CD4-positive, alpha-beta T cell treated with Interleukin-6 at 100 ng/mL for 8 hours (primary cell): Measurements from ENCODE around the gene NEK6.

Source experiments
- DNase-seq: peaks from one replicate; pipeline ENCODE4 v3.0.0-alpha.2; 2020; ENCODE audit warnings: mixed read lengths, low spot score

The NEK6 gene

DNA sequence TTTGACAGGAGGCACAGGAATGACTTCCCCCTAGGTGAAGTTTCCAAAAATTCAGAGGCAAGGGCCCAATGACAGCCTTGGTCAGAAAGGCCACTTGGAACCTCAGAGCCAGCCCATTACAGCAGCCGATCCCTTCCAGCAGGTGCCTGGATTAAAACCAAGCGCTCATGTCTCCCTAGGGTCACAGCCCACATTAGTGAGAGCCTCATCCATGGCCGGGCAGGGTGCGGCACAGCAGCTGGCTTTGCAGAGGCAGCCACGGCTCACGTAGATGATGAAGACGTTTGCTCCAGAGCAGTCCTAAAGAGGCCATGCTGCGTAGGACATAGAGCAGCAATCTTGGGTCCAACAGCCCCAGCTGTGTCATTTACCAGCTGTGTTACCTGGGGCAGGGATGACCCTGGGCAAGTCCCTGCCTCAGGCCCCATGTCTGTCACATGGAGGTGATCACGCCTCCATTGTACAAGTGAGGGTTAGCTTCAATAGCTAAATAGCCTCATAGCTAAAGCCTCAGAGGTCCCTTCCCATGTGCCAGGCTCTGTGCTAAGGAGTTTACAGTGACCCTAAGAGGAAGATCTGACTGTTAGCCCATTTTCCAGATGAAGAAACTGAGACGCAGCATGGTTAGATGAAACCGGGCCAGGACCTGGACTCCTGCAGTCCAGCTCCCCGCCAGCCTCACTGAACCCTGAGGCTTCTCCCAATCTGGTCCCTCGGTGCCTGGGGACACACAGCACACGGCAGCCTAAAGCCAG is 39.2 kb downstream of the NEK6 start:
- DNase-seq, result no peak

DNA sequence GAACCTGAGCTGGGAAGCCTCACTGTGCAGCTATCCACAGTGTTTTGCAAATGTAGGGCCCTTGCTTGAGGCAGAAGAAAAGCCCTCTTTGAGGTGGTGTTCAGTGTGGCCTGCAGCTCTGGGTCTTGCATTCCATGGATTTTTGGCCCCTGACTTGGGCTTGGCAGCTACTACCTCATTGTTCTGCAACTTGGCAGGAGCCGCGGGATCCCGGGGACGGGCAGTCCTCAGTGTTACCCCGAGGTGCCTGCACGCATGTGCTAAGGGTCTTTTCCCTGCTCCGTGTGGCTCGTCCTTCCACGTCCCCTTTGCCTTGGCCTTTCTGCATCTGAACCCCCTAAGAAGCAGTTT is 39.8 kb downstream of the NEK6 start:
- DNase-seq, result no peak

DNA sequence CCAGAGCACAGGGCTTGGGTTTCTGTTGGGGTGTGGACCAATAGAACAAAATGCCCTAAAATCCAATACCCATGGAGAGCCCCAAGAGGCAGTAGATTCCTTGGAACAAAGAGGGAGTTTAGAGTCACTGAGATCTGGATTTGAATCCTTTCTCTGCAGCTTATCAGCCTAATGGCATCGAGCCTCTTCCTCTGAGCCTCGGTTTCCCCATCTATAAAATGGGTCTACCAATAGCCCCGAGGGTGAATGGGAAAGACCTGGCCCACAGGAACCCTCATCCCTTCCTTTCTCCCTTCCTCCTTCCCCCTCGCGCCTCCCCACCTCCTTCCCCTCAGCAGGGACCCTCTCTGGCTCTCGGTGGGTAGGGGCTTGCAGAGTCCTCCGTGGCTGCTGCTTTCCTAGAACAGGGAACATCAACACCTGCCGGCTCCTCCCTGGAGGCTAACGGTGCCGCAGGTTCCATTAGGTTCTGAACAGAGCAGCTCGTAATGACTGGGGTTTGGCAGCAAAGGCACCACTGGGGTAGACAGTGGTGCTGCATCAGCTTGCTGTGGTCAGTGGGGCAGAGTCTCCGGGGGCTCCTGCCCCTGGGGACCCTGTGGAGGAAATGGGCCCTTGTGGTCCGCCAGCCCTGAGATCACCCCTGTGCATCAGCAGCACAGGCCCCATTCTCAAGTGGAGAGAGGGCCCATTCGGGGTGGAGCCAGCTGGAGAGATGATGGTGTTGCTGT is 40.3 kb downstream of the NEK6 start:
- DNase-seq, result no peak

DNA sequence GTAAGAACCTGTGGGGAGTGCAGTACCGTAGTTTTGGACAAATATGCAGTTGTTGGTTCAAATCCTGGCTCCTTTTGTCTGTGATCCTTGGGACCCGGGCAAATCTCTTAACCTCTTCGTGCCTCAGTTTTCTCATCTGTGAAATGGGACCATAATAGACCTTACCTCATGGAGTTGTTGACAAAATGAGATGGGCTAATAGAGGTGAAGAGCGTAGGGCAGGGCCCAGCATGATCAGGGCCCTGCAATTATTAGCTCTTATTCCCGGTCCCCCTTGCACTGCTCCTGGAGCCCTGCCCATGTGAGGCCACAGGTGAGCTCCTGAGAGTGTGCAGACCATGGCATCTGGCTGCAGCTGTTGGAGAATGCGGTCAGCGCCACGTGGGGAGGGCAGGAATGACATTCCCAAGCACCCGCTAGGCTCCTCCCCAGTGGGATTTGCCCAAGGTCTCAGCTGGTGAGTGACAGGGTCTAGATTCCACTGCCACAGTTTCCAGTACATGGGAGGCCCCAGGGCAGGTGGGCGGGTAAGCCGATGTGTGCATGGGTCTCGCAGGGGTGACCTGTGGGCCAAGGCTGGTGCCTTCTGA is 41.0 kb downstream of the NEK6 start:
- no peak for DNase-seq

DNA sequence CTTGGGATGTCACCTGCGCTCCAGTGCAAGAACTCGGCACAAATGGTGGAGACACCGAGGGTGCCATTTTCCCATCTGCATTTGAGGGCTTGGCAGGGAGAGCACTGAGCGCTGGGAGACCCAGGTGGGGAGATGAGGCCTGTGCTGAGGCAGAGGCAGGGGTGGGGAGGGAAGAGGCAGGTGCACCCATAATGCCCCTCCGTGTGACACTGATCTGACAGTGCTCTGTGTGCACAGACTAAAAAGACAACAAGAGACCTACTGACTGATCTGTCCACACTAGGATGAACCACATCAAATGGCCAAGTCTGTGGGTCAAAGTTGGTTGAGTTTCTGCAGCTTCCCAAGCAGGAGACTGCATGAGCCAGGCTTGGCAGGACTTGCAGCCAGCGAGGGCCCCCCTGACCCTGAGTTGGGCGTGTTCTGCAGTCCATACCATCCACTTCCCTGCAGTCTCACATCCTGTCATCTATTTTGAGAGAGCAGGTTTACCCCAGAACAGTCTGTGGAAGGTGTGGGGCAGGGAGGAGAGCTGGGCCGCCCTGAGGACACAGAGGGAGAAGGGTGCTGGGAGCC is 41.9 kb downstream of the NEK6 start:
- no peak for DNase-seq

DNA sequence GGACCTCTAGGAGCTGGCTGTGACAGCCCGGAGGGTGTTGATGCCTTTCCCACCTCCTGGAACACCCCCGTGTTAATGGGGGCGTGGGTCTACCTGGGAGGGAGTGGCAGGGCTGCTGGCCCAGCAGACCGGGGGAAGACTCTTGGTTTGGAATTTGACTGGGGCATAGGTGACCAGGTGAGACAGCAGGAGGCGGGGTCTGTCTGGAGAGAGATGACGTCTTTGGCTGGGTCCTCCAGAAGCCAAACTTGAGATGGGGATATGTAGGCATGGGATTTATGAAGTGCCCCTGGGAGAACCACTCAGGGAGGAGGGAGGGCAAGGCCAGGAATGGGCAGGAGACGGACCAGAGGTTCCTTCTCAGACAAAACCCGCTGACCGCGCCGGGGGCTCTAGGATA is 42.6 kb downstream of the NEK6 start:
- no peak for DNase-seq

DNA sequence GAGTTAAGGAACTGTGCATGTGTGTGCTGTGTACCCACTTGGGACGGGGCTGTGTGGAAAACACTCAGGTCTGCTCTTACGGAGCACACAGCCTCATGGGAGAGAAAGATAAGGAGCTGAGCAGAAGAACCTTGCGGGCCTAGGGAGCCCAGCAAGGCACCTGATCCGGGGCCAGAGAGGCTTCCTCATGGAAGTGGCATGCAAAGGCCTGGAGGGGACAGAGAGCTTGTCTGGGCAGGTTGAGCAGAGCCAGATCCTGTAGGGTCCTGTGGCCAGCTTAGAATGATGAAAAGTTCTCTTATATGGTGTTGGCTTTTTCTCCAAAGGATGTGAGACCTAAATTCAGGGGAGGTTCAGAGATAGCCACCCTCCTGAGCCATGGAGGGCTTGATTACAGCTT is 45.2 kb downstream of the NEK6 start:
- DNase-seq, result no peak

DNA sequence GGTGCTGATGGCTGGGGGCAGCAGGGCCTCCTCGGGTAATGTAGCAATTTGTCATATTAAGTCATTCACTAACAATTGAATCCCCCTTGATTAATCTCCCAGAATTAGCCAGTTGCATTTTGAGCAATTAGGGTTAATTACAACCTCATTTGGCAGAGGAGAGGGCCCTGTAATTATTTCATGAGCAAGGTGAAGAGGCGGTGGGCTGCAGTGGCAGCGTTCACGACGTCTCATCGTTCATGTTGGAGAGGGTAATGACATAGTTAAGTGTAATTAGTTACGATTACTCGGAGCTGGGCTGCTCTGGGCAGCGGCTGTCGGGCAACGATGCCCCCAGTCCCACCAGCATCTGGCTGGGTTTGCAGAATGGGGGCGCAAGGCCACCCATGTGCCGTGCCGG is 46.0 kb downstream of the NEK6 start:
- no peak for DNase-seq

DNA sequence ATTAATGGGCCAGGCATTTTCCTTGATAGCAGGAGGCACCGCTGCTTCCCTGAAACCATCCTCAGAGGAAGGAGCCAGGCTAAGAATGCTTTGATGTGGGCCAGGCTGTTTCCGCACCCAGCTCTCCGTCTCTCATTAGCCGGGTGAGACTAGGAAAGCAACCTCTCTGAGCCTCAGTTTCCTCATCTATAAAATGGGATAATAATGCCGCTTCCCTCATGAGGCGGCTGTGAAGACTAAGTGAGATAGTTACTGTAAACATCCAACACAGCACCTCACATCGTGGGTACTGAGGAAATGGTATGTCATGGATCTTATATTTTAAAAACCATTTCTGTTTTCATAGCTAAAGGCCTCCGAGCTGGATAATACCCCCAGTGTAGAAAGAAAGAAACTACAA is 46.5 kb downstream of the NEK6 start:
- DNase-seq, result no peak

DNA sequence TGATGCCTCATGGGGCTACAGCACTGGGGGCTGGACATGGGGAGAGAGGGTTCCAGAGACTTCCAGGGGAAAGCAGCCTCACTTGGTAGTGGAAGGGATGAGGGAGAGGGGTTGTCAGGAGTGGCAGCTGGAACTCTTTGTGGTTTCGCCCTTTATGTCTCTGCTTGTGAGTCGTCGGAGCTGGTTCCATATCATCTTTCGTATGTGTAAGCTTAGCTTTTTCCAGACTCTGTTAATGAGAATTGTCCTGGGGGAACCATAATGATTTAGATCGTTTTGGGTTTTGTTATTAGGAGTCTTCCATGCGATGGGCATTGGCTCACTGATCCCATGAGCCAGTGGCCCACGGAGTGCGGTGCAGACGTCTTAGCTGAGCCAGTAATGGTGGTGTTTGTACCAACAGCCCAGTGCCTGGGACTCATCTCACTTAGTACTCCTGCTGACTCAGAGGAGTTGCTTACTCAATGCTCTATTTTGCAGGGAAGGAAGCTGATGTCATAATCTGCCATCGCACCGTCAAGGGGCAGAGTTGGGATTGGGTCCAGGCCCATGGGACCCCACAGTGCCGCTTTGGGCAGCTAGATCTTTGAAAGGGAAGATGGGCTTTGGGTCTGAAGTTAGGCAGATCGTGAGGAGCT is 48.5 kb downstream of the NEK6 start:
- no peak for DNase-seq

DNA sequence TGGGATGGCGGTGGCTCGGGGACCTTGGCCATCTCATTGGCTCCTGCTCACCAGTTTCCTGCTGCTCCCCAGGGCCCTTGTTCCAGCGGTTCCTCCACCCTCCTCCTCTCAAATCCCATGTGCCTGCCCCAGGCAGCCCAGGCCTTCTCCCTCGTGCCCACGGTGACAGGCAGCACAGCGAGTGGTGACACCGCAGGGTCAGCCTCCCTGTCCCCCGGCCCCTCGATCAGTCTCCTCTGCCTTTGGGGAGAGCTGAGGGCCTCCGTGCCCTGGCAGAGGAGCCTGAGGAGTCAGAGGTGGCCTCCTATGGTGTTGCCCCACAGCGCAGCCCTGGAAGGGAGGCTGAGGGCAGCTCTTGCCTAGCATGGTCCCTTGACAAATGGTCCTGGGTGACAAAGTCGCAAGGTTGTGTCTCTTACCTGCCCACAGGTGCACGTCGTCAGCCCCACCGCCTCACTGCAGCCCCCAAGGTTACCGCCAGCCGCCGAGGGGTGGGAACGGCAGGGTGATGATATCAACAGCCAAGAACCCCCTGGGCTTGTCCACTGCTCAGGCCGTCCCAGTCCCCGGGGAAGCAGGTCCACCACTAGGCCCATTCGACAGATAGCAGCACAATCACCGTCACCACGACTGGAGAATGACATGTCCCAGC is 49.8 kb downstream of the NEK6 start:
- no peak for DNase-seq

DNA sequence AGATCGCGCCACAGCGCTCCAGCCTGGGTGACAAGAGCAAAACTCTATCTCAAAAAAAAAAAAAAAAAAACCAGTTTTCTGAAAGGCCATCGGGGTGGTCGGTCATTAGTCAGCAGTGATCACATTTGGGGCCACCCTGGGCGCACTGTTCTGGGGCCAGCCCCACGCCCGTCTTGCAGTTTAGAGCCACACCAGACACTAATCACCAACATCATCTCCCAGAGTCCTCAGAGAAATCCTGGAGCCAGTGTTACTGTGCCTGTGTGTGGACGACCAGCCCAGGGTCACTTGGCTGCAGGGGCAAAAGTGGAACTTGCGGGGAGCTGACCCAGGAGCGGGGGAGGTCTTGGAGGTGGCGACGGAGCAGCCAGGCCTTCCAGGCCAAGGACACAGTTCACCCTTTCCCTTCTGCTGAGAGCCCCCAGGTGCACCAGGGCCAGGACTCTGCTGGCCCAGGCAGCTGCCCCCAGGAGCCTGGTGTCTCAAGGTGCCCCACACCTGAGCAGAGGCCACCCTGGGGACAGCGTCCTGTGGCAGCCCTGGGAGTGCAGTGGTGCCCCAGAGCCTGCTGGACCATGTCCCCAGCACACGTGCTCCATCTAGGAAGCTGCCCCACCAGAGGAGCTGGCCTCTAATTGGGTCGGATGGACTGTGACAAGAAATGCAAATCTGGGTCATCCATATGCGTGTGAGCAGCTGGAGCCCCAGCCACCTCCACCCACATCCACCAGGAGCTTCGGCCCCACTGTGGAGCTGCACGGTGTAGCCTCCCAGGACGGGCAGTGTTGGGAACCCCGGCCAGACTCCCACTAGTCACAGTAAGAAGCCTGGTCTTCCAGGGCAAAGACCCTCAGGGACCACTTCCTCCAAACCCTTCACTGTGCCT is 51.1 kb downstream of the NEK6 start:
- DNase-seq, result no peak

DNA sequence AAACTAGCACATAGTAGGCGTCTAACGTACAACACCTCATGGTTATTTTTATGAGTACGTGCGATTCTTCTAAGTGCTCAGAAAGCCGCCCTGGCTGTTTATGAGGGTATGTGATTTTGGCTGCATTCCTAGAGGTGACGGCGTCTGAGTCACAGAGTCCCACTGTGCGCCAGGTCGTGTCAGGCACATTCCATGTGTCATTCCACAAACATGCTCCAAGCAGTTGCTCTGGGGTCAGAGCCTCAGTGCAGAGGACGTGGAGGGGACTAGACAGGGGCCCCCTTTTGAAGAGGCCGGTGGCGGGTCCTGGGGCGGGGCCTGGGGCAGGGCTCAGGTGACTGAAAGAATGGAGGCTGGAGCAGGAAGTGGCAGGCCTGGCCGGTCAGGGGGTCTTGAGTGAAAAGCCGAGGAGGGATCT is 51.9 kb downstream of the NEK6 start:
- DNase-seq, result no peak

DNA sequence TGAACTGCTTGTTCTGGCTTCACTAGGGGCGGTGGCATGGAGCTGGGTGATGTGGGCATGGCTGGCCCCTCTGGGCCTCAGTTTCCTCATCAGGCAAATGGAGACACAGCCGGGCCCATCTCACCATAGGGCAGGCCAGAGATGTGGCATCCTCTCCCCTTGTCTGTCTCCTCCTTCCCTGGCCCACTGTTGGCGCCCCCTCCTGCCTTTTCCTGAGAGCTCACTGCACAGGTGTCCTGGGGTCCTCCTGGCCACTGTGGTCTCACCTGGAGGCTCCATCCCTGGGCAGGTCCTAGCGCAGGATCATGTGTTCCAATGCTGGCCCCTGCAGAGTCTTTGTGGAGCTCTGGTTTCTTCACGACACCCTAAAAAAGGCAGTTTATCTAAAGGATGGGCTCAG is 53.5 kb downstream of the NEK6 start:
- DNase-seq, result no peak

DNA sequence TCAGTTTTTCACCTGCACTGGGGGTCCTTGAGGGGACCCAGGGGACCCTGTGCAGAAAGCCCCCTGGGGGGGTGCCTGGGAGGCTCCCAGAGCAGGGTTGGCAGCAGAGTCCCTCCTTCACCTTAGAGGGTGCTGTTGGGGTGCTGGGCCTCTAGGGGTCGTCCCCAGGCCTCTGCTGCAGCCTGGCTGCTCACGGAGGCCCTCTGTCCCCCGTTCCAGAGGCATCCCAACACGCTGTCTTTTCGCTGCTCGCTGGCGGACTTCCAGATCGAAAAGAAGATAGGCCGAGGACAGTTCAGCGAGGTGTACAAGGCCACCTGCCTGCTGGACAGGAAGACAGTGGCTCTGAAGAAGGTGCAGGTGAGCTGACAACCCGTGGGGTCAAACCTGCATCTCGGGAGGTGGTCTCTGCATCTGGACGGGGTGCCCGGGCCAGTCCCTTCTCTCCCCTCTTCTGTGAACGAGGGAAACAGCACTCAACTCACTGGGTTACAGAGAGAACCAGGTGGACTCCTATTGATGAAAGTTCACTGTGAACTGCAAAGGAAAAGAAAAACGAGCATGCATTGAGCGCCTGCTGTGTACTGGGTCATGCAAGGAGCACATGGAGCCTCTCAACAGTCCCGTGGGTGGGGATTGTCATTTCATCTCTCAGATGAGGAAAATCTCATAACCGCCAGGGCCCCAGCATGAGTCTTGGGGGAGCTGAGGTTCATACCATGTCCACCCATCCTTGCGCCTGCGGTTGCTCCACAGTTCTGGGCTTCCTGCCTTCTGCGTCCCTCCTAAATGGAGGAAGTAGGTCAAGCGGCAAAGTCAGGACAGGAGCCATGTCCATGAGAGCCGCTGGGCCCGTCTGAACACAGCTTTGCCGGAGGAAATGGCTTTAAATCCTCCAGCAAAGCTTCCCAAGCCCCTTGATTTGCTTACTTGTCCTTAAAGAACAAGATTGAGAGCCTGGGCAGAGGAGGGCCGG is 54.8 kb downstream of the NEK6 start:
- no peak for DNase-seq

DNA sequence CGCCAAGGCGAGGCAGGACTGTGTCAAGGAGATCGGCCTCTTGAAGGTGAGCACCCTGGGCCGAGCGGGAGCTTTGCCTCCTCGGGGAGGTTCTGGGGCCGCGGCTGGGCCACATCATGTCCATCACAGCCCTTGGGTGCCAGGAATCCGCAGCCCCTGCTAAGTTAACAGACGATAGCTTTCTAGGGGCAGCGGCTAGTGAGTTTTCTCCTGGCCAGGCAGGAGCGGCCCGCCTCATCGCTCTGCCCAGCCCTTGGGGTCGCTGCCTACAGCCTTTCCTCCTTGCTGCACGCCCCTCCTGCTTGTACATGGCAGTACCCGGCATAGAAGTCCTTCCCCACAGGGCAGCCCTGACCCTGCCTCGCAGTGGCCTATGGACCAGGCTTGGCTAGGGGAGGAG is 56.2 kb downstream of the NEK6 start:
- no peak for DNase-seq

DNA sequence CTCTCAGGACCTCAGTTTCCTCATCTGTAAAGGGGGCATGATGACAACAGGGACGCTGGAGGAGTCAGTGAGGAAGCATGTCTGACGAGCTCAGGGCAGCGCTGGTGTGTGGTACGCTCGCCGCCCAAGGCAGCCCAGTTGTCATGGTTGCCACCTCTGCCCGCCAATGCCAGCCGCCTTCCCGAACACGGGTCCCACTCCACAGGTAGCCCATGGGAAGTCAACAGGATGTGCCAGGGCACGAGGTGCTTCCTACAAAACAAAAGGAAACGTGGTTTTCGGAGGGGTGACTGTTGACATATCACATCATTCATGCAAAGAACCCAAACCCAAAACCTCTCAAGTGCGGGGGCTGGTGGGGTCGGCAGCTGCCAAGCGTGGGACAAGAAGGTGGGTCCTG is 58.1 kb downstream of the NEK6 start:
- no peak for DNase-seq

DNA sequence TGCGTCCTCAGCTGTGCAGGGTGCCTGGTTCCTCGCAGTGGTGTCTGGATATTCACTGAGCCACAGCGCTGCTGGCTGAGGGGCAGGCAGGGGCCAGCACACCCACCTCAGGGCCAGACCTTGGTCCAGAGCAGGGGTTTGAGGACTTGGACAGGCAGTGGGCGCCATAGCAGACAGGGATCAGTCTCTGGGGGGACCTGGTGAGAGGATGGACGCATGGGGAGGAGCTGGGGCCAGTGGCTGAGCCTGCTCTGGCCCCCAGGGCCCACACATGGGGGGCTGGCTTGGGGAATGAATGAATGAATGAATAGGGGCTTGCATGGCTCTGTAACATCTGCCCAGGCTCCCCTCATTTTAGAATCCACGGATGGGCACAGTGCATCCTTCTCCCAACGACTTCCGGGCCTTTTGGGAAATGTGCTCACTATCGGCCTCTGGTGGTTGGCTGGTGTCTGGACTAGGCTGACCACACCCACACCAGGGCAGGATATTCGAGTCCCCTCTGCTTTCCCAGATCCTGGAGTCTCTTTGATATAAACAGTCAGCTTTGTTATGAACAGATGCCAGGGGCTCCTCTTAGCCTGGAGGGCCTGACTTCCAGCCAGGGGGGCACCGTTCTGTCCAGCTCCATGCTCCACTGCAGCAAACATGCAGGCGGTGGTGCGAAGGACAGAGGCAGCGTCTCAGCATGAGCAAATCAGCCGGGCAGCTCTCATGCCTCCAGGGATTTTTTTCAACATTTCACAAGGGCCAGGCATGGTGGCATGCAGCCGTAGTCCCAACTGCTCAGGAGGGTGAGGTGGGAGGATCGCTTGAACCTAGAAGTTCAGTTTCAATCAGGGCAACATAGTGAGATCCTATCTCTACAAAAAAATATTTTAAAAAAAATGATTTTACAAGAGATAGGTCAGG is 62.6 kb downstream of the NEK6 start:
- DNase-seq, result peak; percentile 18

DNA sequence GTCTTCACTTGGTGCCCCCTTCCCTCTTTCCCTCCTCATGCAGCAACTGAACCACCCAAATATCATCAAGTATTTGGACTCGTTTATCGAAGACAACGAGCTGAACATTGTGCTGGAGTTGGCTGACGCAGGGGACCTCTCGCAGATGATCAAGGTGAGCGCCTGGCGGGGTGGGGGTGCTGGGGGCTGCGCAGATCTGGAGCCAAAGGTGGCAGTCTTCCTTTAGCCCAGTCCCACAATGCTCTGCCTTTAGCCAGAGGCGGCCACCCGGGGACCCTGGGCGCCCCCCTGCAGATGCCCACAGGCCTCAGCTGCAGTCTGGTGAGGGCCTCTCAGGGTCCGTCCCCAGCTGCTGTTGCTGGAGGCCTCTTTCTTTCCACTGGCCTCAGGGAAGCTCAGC is 63.7 kb downstream of the NEK6 start:
- no peak for DNase-seq
